ENCODE results near the gene TELO2.

GRCh38 chr16:1552129-1552528 is 59.0 kb downstream of the TELO2 start:
- no peak for TF ChIP-seq TOX (CRISPR knock-in tag; IDR thresholded peaks at IDR 0.05; ENCODE audit: borderline replicate concordance)
- no peak for TF ChIP-seq BACH2 (CRISPR knock-in tag; IDR thresholded peaks at IDR 0.05; ENCODE audit: borderline replicate concordance)
- no peak for TF ChIP-seq ZFP3 (CRISPR knock-in tag; IDR thresholded peaks at IDR 0.05)
- TF ChIP-seq TCF4 (CRISPR knock-in tag; IDR thresholded peaks at IDR 0.05; ENCODE audit: borderline replicate concordance) = no peak
- no peak for TF ChIP-seq ARNTL (CRISPR knock-in tag; IDR thresholded peaks at IDR 0.05; ENCODE audit: borderline replicate concordance, low read depth)
- TF ChIP-seq ESRRG (CRISPR knock-in tag; IDR thresholded peaks at IDR 0.05) = no peak
- no peak for TF ChIP-seq PATZ1 (CRISPR knock-in tag; IDR thresholded peaks at IDR 0.05; ENCODE audit: borderline replicate concordance)
- TF ChIP-seq CREB5 (CRISPR knock-in tag; IDR thresholded peaks at IDR 0.05; ENCODE audit: low read depth) = no peak
- no peak for TF ChIP-seq CSRNP3 (CRISPR knock-in tag; IDR thresholded peaks at IDR 0.05)
- no peak for TF ChIP-seq SNAI2 (CRISPR knock-in tag; IDR thresholded peaks at IDR 0.05)
